ENCODE measurements around the gene ZNF503.

The ZNF503 gene

GRCh38 chr10:75406462-75407223 lies 5.1 kb upstream of the ZNF503 start:
- DNase-seq (ENCODE audit: low spot score), result no peak

- DNase-seq (ENCODE audit: low spot score), result no peak
Observed at GRCh38 chr10:75405598-75406461, 4.3 kb upstream of the ZNF503 start.

GRCh38 chr10:75404815-75405597 lies 3.4 kb upstream of the ZNF503 start:
- peak; percentile 93 for DNase-seq (ENCODE audit: low spot score)

- peak; percentile 81 for DNase-seq (ENCODE audit: low spot score)
Observed at GRCh38 chr10:75403939-75404814, 2.6 kb upstream of the ZNF503 start.

- peak; percentile 62 for DNase-seq (ENCODE audit: low spot score)
Observed at GRCh38 chr10:75403144-75403938, 1.8 kb upstream of the ZNF503 start.

GRCh38 chr10:75402486-75403143 lies 1.1 kb upstream of the ZNF503 start:
- DNase-seq (ENCODE audit: low spot score), result peak; percentile 62

- peak; percentile 58 for DNase-seq (ENCODE audit: low spot score)
Observed at GRCh38 chr10:75400771-75401568, 594 bp downstream of the ZNF503 start.

- DNase-seq (ENCODE audit: low spot score), result no peak
Observed at GRCh38 chr10:75400163-75400770, 1.3 kb downstream of the ZNF503 start.

- DNase-seq (ENCODE audit: low spot score), result peak; percentile 54
Observed at GRCh38 chr10:75399461-75400162, 2.0 kb downstream of the ZNF503 start.

GRCh38 chr10:75398692-75399460 lies 2.7 kb downstream of the ZNF503 start:
- no peak for DNase-seq (ENCODE audit: low spot score)

- DNase-seq (ENCODE audit: low spot score), result no peak
Observed at GRCh38 chr10:75398200-75398691, 3.3 kb downstream of the ZNF503 start.

GRCh38 chr10:75397496-75398199 lies 3.9 kb downstream of the ZNF503 start:
- DNase-seq (ENCODE audit: low spot score), result no peak

- DNase-seq (ENCODE audit: low spot score), result no peak
Observed at GRCh38 chr10:75396631-75397495, 4.7 kb downstream of the ZNF503 start.

- DNase-seq (ENCODE audit: low spot score), result no peak
Observed at GRCh38 chr10:75395932-75396630, 5.5 kb downstream of the ZNF503 start.
